ENCODE measurements around the gene NEMP2. TPM values are rescaled to one million over a fixed set of nuclear protein-coding genes. Genes with fewer than 3 reads are reported as not detected.

The NEMP2 gene
- total and polyA plus RNA-seq, 4 donors, result 0.85 to 11.2 (median 2.6) TPM

DNA sequence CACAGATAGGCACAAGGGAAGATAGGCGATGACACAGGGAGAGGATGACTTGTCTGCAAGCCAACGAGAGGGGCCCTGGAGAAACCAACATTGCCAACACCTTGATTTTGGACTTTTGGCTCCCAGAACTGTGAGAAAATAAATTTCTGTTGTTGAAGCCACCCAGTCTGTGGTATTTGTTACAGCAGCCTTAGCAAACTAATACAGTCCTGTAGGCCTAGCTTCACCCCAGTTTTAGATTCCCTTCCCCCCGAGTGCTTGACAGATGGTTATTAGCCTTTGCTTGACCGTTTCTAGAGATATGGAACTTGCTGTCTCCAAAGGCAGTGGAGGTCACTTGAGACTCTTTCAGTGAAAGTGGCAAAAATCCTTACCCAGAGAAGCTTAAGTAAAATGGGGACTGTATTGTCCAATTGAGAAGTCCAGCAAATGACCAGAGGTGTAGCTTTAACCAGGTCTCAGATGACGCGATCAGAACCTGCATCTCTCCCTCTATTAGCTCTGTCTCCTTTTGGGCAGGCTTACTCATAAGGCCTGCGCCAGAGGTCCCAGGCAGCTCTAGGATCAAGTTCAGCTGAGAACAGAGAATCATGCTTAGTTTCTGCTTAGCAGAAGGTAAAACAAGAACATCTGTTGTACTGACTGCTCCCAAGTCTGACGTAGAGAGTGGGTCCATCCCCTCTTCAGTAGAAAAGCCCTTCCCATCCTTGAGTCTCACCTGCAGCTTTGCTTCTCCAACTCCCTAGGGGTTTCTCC, 76.0 kb downstream of the NEMP2 start:
- 90 to 91% methylated on average over 8 of the region's 8 CpGs for WGBS, 2 donors
- no peak for ATAC-seq (ENCODE audit: insufficient read depth, low FRiP score)
- H3K9ac ChIP-seq (ENCODE audit: insufficient read depth in 1 of 2, low read length in 2 of 2), result no peak overlapping the region

GRCh38 chr2:190457256-190457655, 77.3 kb downstream of the NEMP2 start:
- WGBS, 2 donors, result 95 to 97% methylated on average over 2 of the region's 2 CpGs

More for the DNA sequence above, 76.0 kb downstream of the NEMP2 start:
- no peaks in the 10 kb centered on the region for H3K27me3 ChIP-seq (ENCODE audit: control insufficient read depth in 3 of 3, insufficient read depth in 3 of 3, low read length in 2 of 3)
- peaks cover 0 to 2% (median 0%) of the 10 kb centered on the region in 4 donors for H3K9me3 ChIP-seq (ENCODE audit: control insufficient read depth in 4 of 4, insufficient read depth in 3 of 4, low read length in 3 of 4)
- peaks cover 0 to 6% (median 0%) of the 10 kb centered on the region in 5 donors for H3K4me1 ChIP-seq (ENCODE audit: control insufficient read depth in 5 of 5, insufficient read depth in 5 of 5, low read length in 5 of 5)
- H3K36me3 ChIP-seq (ENCODE audit: control insufficient read depth in 4 of 4, insufficient read depth in 4 of 4, low read length in 4 of 4), result peaks cover 0 to 5% (median under 1%) of the 10 kb centered on the region in 4 donors
- H3K27ac ChIP-seq (ENCODE audit: low read depth in 1 of 2, low read length in 1 of 2), result peak overlapping the region in 1 of 2 donors; percentile 40
- TF ChIP-seq, protein P1, sequence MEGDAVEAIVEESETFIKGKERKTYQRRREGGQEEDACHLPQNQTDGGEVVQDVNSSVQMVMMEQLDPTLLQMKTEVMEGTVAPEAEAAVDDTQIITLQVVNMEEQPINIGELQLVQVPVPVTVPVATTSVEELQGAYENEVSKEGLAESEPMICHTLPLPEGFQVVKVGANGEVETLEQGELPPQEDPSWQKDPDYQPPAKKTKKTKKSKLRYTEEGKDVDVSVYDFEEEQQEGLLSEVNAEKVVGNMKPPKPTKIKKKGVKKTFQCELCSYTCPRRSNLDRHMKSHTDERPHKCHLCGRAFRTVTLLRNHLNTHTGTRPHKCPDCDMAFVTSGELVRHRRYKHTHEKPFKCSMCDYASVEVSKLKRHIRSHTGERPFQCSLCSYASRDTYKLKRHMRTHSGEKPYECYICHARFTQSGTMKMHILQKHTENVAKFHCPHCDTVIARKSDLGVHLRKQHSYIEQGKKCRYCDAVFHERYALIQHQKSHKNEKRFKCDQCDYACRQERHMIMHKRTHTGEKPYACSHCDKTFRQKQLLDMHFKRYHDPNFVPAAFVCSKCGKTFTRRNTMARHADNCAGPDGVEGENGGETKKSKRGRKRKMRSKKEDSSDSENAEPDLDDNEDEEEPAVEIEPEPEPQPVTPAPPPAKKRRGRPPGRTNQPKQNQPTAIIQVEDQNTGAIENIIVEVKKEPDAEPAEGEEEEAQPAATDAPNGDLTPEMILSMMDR (IDR thresholded peaks at IDR 0.05; ENCODE audit: control extremely low read depth, extremely low read depth), result no peak
- H3K4me3 ChIP-seq, result no peak overlapping the region
- no peak for DNase-seq

GRCh38 chr2:190456833-190457232, 77.7 kb downstream of the NEMP2 start:
- Histone ChIP-seq H3K4me3 (no peak overlapping the region), H3K9ac (ENCODE audit: insufficient read depth in 1 of 2, low read length in 2 of 2) (no peak overlapping the region), H3K27me3 (ENCODE audit: control insufficient read depth in 3 of 3, insufficient read depth in 3 of 3, low read length in 2 of 3) (no peaks in the 10 kb centered on the region), H3K27ac (ENCODE audit: low read depth in 1 of 2, low read length in 1 of 2) (no peak overlapping the region), H3K4me1 (ENCODE audit: control insufficient read depth in 5 of 5, insufficient read depth in 5 of 5, low read length in 5 of 5) (peaks cover 0 to 2% (median 0%) of the 10 kb centered on the region in 5 donors), H3K36me3 (ENCODE audit: control insufficient read depth in 4 of 4, insufficient read depth in 4 of 4, low read length in 4 of 4) (peaks cover 0 to 3% (median under 1%) of the 10 kb centered on the region in 4 donors), H3K9me3 (ENCODE audit: control insufficient read depth in 4 of 4, insufficient read depth in 3 of 4, low read length in 3 of 4) (peaks cover 0 to 2% (median 0%) of the 10 kb centered on the region in 4 donors)
- TF ChIP-seq, protein P1 (IDR thresholded peaks at IDR 0.05; ENCODE audit: control extremely low read depth, extremely low read depth), result no peak
- no peak for ATAC-seq (ENCODE audit: insufficient read depth, low FRiP score)
- no peak for DNase-seq
- 77 to 80% methylated on average over 7 of the region's 7 CpGs for WGBS, 2 donors

More at GRCh38 chr2:190457256-190457655, 77.3 kb downstream of the NEMP2 start:
- TF ChIP-seq, protein P1 (IDR thresholded peaks at IDR 0.05; ENCODE audit: control extremely low read depth, extremely low read depth), result no peak
- Histone ChIP-seq H3K9me3 (ENCODE audit: control insufficient read depth in 4 of 4, insufficient read depth in 3 of 4, low read length in 3 of 4) (peaks cover 0 to 2% (median 0%) of the 10 kb centered on the region in 4 donors), H3K4me1 (ENCODE audit: control insufficient read depth in 5 of 5, insufficient read depth in 5 of 5, low read length in 5 of 5) (peaks cover 0 to 2% (median 0%) of the 10 kb centered on the region in 5 donors), H3K27me3 (ENCODE audit: control insufficient read depth in 3 of 3, insufficient read depth in 3 of 3, low read length in 2 of 3) (no peaks in the 10 kb centered on the region), H3K36me3 (ENCODE audit: control insufficient read depth in 4 of 4, insufficient read depth in 4 of 4, low read length in 4 of 4) (peaks cover 0 to 3% (median under 1%) of the 10 kb centered on the region in 4 donors), H3K4me3 (no peak overlapping the region), H3K9ac (ENCODE audit: insufficient read depth in 1 of 2, low read length in 2 of 2) (no peak overlapping the region), H3K27ac (ENCODE audit: low read depth in 1 of 2, low read length in 1 of 2) (no peak overlapping the region)
- DNase-seq, result no peak
- ATAC-seq (ENCODE audit: insufficient read depth, low FRiP score), result no peak
